Vagina (tissue), 2 donors: ENCODE data around the gene FLNA.

Experiments
- CTCF ChIP-seq, 3 experiments: fragments of 450-650 bp in 2 of 3; fragments of 200-600 bp in 1 of 3; sonication (generic) in 1 of 3; IDR thresholded peaks; one replicate each; pipeline ENCODE4 v1.5.1; 2017 to 2019; ENCODE audit warnings: antibody characterized with exemption in 3 of 3, mild to moderate bottlenecking in 2 of 3, moderate library complexity in 2 of 3
- POLR2AphosphoS5 ChIP-seq, 2 donors: sonication (generic); formaldehyde crosslinking; IDR thresholded peaks; one replicate each; pipeline ENCODE4 v1.9.0; 2017; ENCODE audit warnings: antibody characterized with exemption in 2 of 2, mild to moderate bottlenecking in 2 of 2, low read depth in 1 of 2; ENCODE audit not compliant: insufficient read depth in 1 of 2

- TF ChIP-seq CTCF (IDR thresholded peaks at IDR 0.05) (no peak), POLR2AphosphoS5 (IDR thresholded peaks at IDR 0.05; ENCODE audit: insufficient read depth in 1 of 2, low read depth in 1 of 2) (no peak)
Observed at GRCh38 chrX:154413142-154413541, 38.7 kb upstream of the FLNA start.
